Natural killer cell (primary cell): Measurements from ENCODE around the gene FAM120C. TPM values are rescaled to one million over a fixed set of nuclear protein-coding genes. Genes with fewer than 3 reads are reported as not detected.

ENCODE experiments used
- ATAC-seq, 3 donors: fragments of 150-1000 bp in 2 of 3; fragments of 200-7000 bp in 1 of 3; cut with Tn5 transposase; 1 replicate in 1 of 3; 2 replicates in 2 of 3; pipeline ENCODE4 v1.10.0; 2021; ENCODE audit warnings: mild to moderate bottlenecking in 2 of 3, moderate library complexity in 2 of 3
- DNase-seq, 2 donors: peaks; one replicate each; pipeline versions ENCODE4 v3.0.0 to v3.0.0-alpha.2; 2013 to 2021; ENCODE audit warnings: mixed read lengths in 1 of 2
- H3K27ac ChIP-seq: one replicate; pipeline ENCODE4 v1.5.1; 2013; ENCODE audit warnings: mild to moderate bottlenecking, low read length
- H3K27me3 ChIP-seq: one replicate; pipeline ENCODE4 v1.6.1; 2013; ENCODE audit warnings: low read length; ENCODE audit not compliant: control insufficient read depth, insufficient read depth
- H3K36me3 ChIP-seq: one replicate; pipeline ENCODE4 v1.6.1; 2013; ENCODE audit warnings: low read length; ENCODE audit not compliant: control insufficient read depth, insufficient read depth
- H3K4me1 ChIP-seq: one replicate; pipeline ENCODE4 v1.6.1; 2013; ENCODE audit warnings: low read length; ENCODE audit not compliant: control insufficient read depth, insufficient read depth
- H3K4me3 ChIP-seq: one replicate; pipeline ENCODE4 v1.5.1; 2013; ENCODE audit warnings: low read length
- H3K9me3 ChIP-seq: one replicate; pipeline ENCODE4 v1.6.1; 2013; ENCODE audit warnings: low read length; ENCODE audit not compliant: control insufficient read depth, insufficient read depth
- H3K27ac Mint-ChIP-seq, 2 donors: one replicate each; pipeline ENCODE4 v1.8.0; 2022; ENCODE audit warnings: mild to moderate bottlenecking in 2 of 2, mixed read lengths in 2 of 2, moderate library complexity in 1 of 2
- H3K27me3 Mint-ChIP-seq, 2 donors: one replicate each; pipeline ENCODE4 v1.8.0; 2022; ENCODE audit warnings: low read depth in 2 of 2, mixed read lengths in 2 of 2
- H3K36me3 Mint-ChIP-seq: one replicate; pipeline ENCODE4 v1.8.0; 2022; ENCODE audit warnings: mixed read lengths
- H3K4me1 Mint-ChIP-seq, 2 donors: one replicate each; pipeline ENCODE4 v1.8.0; 2022; ENCODE audit warnings: mixed read lengths in 2 of 2
- H3K4me3 Mint-ChIP-seq: one replicate; pipeline ENCODE4 v1.8.0; 2022; ENCODE audit warnings: mild to moderate bottlenecking, moderate library complexity, mixed read lengths
- H3K9me3 Mint-ChIP-seq, 2 donors: one replicate each; pipeline ENCODE4 v1.8.0; 2022; ENCODE audit warnings: mixed read lengths in 2 of 2
- WGBS: methylation state at CpG from one replicate; pipeline ENCODE4 v1.1.7; 2013; ENCODE audit warnings: missing lambda C conversion rate; ENCODE audit not compliant: insufficient coverage; 5-methylcytosine and 5-hydroxymethylcytosine counted together
- intact Hi-C: fragments of 100-400 bp; cut with micrococcal nuclease; formaldehyde crosslinking; loops from one replicate; pipeline ENCODE4 v1.14.2; 2022
- total RNA-seq, 4 donors: library from RNA; stranded (reverse); fragments of 120-200 nt in 1 of 4; gene quantifications; one replicate each; pipeline versions ENCODE4 v1.2.3 to v1.2.4, GENCODE V29; 2013 to 2022
- TF ChIP-seq, protein P1 (sequence below): fragments of 200-600 bp; IDR thresholded peaks from one replicate; pipeline ENCODE4 v1.8.0; 2022; ENCODE audit warnings: antibody characterized with exemption

Gene FAM120C
- total RNA-seq, 3 donors from 2014 or later (not counting 1 experiment from before 2014, with no cell fraction given) = 9.5 to 15.4 (median 11.8) TPM

DNA sequence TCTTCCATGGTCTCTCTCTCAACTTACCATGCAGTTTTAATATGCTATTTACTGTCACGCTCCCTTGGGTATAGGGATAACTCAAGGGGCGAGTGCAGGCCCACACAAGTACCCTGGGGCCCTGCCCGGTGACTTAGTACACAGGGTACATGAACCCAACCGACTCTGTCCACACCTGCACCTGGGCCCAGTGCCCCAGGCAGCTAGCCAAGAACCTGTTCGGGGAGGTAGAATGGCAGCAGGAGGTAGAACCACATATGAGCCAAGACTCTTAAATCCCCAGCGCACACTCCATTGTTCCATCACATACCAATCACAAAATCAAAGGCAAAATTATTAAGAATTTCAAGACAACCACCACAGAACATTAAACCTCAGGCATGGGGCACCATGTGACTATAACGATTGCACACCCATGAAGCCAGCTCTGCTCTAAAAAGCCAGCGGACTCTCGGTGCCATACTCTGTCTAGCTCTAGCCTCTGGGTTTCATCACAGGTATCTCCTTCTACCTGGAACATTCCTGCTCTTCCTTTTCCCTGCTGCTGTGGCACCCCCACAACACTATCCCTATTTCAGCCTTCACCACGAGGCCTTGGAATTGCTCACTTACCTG lies 153.4 kb downstream of the FAM120C start:
- no peaks in the 10 kb centered on the region for H3K4me1 ChIP-seq
- Mint-ChIP-seq H3K27me3 (no peaks in the 10 kb centered on the region), H3K9me3 (no peaks in the 10 kb centered on the region), H3K27ac (no peak overlapping the region), H3K4me3 (no peak overlapping the region), H3K36me3 (no peaks in the 10 kb centered on the region), H3K4me1 (peaks cover 0 to 46% of the 10 kb centered on the region in 2 donors)
- TF ChIP-seq, protein P1, sequence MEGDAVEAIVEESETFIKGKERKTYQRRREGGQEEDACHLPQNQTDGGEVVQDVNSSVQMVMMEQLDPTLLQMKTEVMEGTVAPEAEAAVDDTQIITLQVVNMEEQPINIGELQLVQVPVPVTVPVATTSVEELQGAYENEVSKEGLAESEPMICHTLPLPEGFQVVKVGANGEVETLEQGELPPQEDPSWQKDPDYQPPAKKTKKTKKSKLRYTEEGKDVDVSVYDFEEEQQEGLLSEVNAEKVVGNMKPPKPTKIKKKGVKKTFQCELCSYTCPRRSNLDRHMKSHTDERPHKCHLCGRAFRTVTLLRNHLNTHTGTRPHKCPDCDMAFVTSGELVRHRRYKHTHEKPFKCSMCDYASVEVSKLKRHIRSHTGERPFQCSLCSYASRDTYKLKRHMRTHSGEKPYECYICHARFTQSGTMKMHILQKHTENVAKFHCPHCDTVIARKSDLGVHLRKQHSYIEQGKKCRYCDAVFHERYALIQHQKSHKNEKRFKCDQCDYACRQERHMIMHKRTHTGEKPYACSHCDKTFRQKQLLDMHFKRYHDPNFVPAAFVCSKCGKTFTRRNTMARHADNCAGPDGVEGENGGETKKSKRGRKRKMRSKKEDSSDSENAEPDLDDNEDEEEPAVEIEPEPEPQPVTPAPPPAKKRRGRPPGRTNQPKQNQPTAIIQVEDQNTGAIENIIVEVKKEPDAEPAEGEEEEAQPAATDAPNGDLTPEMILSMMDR = no peak
- H3K27me3 ChIP-seq = no peaks in the 10 kb centered on the region
- no peak overlapping the region for H3K4me3 ChIP-seq
- ATAC-seq = no peak
- intact Hi-C loops = no loop called here
- peaks cover 38% of the 10 kb centered on the region for H3K36me3 ChIP-seq
- H3K27ac ChIP-seq = no peak overlapping the region
- 94% methylated on average over 10 of the region's 10 CpGs for WGBS
- no peak for DNase-seq
- no peaks in the 10 kb centered on the region for H3K9me3 ChIP-seq

DNA sequence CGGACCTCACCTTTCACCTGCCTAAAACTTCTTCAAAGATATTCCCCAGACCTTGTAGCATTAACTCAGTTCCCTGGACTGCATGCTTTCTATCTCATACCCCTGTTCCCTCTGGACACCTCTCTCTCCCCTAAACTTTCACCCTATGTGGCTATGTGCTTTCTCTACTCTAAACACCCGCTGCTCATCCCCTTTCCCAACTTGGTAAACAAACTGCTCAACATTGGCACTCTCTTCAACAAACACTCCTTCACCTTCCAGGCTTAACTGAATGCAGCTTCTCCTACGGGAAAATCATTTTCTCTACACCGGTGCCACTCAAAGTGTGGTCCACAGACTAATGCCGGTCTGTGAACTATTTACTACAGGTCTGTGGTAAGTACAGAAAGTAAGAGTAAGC lies 158.7 kb downstream of the FAM120C start:
- Histone ChIP-seq H3K4me3 (no peak overlapping the region), H3K27ac (no peak overlapping the region), H3K4me1 (no peaks in the 10 kb centered on the region), H3K36me3 (peaks cover 26% of the 10 kb centered on the region), H3K9me3 (no peaks in the 10 kb centered on the region), H3K27me3 (no peaks in the 10 kb centered on the region)
- TF ChIP-seq, protein P1 = no peak
- WGBS = 95% methylated on average over 5 of the region's 5 CpGs
- no peak for DNase-seq
- no peak overlapping the region for H3K27ac Mint-ChIP-seq
- no peaks in the 10 kb centered on the region for H3K36me3 Mint-ChIP-seq
- no peaks in the 10 kb centered on the region for H3K27me3 Mint-ChIP-seq
- H3K9me3 Mint-ChIP-seq = no peaks in the 10 kb centered on the region
- intact Hi-C loops = no loop called here
- no peak for ATAC-seq
- peaks cover 0 to 32% of the 10 kb centered on the region in 2 donors for H3K4me1 Mint-ChIP-seq
- no peak overlapping the region for H3K4me3 Mint-ChIP-seq

Other genes with a start within 250 kb of the FAM120C start
- 10 to 100 TPM; 55.4 to 74.1 (median 72.6) TPM for gene PHF8, start 138.8 kb downstream of the FAM120C start, total RNA-seq
- under 1 TPM in 2 of 3 donors, not detected in 1; 0.05 to 0.13 TPM for gene WNK3, start 174.8 kb upstream of the FAM120C start, total RNA-seq